ENCODE measurements around the gene MMP14. TPM values are rescaled to one million over a fixed set of nuclear protein-coding genes. Genes with fewer than 3 reads are reported as not detected.

Gene MMP14
- total RNA-seq, 1 experiment from 2014 or later: 94.4 TPM

GRCh38 chr14:22797017-22797917, 39.1 kb upstream of the MMP14 start:
- CTCF ChIA-PET: interaction anchor here (1.0 to 2.6 kb wide), 12 partner anchors 10 to 241 kb away, joined by 3 to 8 read pairs (median 4); partner anchors contain the start of gene DAD1

DNA sequence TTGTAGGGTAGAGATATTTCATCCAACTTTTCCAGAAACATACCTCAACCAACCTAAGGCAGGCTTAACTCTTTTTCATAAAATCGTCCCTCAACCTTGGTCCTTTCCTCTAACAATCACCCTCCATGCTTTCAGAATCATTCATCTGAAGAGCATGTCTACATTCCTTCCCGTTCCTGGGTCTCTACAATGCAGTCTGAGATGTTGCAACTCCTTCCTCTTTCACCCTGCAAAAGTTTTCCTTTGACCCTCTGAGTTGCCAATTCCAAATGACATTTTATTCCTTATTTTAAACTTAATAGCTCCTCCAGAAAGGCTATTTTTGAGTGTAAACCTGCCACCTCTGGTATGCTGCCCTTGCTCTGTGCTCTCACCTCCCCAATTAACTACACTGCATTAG, 37.9 kb upstream of the MMP14 start:
- no peak overlapping the region for H3K4me3 Mint-ChIP-seq
- H3K4me1 Mint-ChIP-seq: peaks cover 16% of the 10 kb centered on the region
- DNase-seq (ENCODE audit: low spot score): no peak
- H3K27me3 Mint-ChIP-seq (ENCODE audit: low read depth): no peaks in the 10 kb centered on the region; the same call in 1 of the 2 replicates
- peaks cover 4% of the 10 kb centered on the region for H3K9me3 Mint-ChIP-seq
- CTCF ChIA-PET: no interaction called here
- H3K36me3 Mint-ChIP-seq: peaks cover 4% of the 10 kb centered on the region; the same call in 1 of the 2 replicates
- POLR2A ChIA-PET: no interaction called here
- no peak for ATAC-seq
- H3K27ac Mint-ChIP-seq: no peak overlapping the region
- TF ChIP-seq E2F1 (CRISPR knock-in tag; IDR thresholded peaks at IDR 0.05) (no peak), NFATC4 (CRISPR knock-in tag; IDR thresholded peaks at IDR 0.05) (no peak), FOXK1 (CRISPR knock-in tag; IDR thresholded peaks at IDR 0.05) (no peak), IRF2 (CRISPR knock-in tag; IDR thresholded peaks at IDR 0.05; ENCODE audit: borderline replicate concordance, low read depth) (no peak), MLX (CRISPR knock-in tag; IDR thresholded peaks at IDR 0.05) (no peak), ATF2 (CRISPR knock-in tag; IDR thresholded peaks at IDR 0.05; ENCODE audit: borderline replicate concordance, low read depth) (no peak), JUN (CRISPR knock-in tag; IDR thresholded peaks at IDR 0.05) (no peak), ZNF317 (CRISPR knock-in tag; IDR thresholded peaks at IDR 0.05; ENCODE audit: borderline replicate concordance, low read depth) (no peak), NR3C1 (CRISPR knock-in tag; conservative IDR thresholded peaks at IDR 0.05; ENCODE audit: low read depth) (no peak), CREB1 (CRISPR knock-in tag; IDR thresholded peaks at IDR 0.05) (no peak), ERG (CRISPR knock-in tag; IDR thresholded peaks at IDR 0.05) (no peak), ZNF281 (CRISPR knock-in tag; IDR thresholded peaks at IDR 0.05) (no peak)

More at GRCh38 chr14:22797017-22797917, 39.1 kb upstream of the MMP14 start:
- Mint-ChIP-seq H3K36me3 (peaks cover 4% of the 10 kb centered on the region; the same call in 1 of the 2 replicates), H3K4me3 (no peak overlapping the region), H3K27ac (peak overlapping the region; percentile 12; the same call in 1 of the 2 replicates), H3K4me1 (peaks cover 16% of the 10 kb centered on the region), H3K27me3 (ENCODE audit: low read depth) (no peaks in the 10 kb centered on the region; the same call in 1 of the 2 replicates), H3K9me3 (peaks cover 4% of the 10 kb centered on the region)
- TF ChIP-seq, protein P1, sequence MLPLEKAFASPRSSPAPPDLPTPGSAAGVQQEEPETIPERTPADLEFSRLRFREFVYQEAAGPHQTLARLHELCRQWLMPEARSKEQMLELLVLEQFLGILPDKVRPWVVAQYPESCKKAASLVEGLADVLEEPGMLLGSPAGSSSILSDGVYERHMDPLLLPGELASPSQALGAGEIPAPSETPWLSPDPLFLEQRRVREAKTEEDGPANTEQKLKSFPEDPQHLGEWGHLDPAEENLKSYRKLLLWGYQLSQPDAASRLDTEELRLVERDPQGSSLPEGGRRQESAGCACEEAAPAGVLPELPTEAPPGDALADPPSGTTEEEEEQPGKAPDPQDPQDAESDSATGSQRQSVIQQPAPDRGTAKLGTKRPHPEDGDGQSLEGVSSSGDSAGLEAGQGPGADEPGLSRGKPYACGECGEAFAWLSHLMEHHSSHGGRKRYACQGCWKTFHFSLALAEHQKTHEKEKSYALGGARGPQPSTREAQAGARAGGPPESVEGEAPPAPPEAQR (CRISPR knock-in tag; IDR thresholded peaks at IDR 0.05): no peak
- TF ChIP-seq FOXK1 (CRISPR knock-in tag; IDR thresholded peaks at IDR 0.05) (no peak), NFE2L1 (CRISPR knock-in tag; IDR thresholded peaks at IDR 0.05) (no peak), GABPB1 (CRISPR knock-in tag; IDR thresholded peaks at IDR 0.05) (no peak), ZNF396 (CRISPR knock-in tag; IDR thresholded peaks at IDR 0.05; ENCODE audit: borderline replicate concordance) (no peak), TP53 (CRISPR knock-in tag; IDR thresholded peaks at IDR 0.05) (no peak), NR1H2 (CRISPR knock-in tag; IDR thresholded peaks at IDR 0.05) (no peak), EMX1 (CRISPR knock-in tag; IDR thresholded peaks at IDR 0.05) (no peak), SOX15 (CRISPR knock-in tag; IDR thresholded peaks at IDR 0.05) (no peak), FOXP4 (CRISPR knock-in tag; IDR thresholded peaks at IDR 0.05) (no peak), ELF4 (CRISPR knock-in tag; IDR thresholded peaks at IDR 0.05; ENCODE audit: low read depth) (no peak), TCF7 (CRISPR knock-in tag; IDR thresholded peaks at IDR 0.05; ENCODE audit: low read depth) (no peak), HMGA2 (CRISPR knock-in tag; IDR thresholded peaks at IDR 0.05) (no peak)
- TF ChIP-seq, protein P2, sequence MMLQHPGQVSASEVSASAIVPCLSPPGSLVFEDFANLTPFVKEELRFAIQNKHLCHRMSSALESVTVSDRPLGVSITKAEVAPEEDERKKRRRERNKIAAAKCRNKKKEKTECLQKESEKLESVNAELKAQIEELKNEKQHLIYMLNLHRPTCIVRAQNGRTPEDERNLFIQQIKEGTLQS (CRISPR knock-in tag; conservative IDR thresholded peaks at IDR 0.05): no peak
- ATAC-seq: peak; percentile 97
- POLR2A ChIA-PET: interaction anchor here (1.1 to 1.3 kb wide), 2 partner anchors 24 to 33 kb away, joined by 4 to 12 read pairs; partner anchors contain the start of gene MRPL52
- no peak for DNase-seq (ENCODE audit: low spot score)

Measured in WTC11 (cell line).